ENCODE results near the gene OPN5.
A peak's percentile ranks its signal among the peaks of the same experiment; 100 is the strongest.
"Not testable (repeated sequence)": the region's sequence is repeated elsewhere in the genome, so short reads cannot be mapped to it uniquely, and the experiment has no call there.

The OPN5 gene, protein sequence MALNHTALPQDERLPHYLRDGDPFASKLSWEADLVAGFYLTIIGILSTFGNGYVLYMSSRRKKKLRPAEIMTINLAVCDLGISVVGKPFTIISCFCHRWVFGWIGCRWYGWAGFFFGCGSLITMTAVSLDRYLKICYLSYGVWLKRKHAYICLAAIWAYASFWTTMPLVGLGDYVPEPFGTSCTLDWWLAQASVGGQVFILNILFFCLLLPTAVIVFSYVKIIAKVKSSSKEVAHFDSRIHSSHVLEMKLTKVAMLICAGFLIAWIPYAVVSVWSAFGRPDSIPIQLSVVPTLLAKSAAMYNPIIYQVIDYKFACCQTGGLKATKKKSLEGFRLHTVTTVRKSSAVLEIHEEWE

DNA sequence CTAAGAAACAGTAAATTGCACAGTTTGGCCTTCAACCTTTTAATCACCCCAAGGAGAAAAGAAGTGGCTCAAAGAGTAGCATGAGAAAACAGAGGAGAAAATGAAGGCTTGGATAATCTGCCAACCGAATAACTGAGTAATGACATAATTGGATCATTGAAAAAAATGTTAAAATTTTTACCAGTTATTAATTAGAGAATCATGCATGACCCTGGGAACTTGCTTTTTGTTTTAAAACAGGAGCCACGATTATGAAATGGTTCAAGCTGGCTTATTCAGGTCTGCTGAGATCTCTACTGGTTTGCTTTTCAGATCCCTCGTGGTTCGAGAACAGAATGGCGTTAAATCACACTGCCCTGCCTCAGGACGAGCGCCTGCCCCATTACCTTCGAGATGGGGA is at the start of gene OPN5:
OPN5 (plus strand) TSS at position 301 of the 400 bp plus-strand sequence; CDS start at position 336, 35 bp downstream.
- DNase-seq (ENCODE audit: low read depth), result no peak

DNA sequence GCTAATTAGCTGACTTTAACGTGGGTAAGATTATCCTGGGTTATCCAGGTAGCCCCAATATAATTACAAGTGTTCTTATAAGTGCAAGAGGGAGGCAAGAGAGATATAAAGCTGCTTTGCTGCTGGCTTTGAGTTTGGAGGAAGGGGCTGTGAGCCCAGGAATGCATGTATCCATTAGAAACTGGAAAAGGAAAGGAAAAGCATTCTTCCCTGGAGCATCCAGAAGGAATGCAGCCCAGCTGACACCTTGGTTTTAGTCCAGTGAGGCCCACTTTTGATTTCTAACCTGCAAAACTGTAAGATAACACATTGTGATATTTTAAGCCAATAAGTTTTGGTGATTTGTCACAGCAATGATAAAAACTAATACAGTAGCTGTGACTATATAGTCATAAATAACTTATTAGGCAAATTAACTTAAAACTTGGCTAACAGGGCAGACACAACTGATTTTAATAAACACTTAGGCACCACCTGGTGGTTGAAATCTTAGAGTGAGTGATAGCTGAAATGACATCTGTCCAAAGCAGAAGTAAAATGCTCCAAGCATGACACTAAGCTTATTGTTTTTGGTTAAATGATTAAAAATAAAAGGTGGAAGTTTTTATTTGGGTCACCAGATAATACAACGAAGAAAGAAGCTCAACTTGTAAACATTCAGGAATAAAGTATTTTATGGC is 47.8 kb upstream of the OPN5 start:
- no peak for DNase-seq (ENCODE audit: low read depth)

DNA sequence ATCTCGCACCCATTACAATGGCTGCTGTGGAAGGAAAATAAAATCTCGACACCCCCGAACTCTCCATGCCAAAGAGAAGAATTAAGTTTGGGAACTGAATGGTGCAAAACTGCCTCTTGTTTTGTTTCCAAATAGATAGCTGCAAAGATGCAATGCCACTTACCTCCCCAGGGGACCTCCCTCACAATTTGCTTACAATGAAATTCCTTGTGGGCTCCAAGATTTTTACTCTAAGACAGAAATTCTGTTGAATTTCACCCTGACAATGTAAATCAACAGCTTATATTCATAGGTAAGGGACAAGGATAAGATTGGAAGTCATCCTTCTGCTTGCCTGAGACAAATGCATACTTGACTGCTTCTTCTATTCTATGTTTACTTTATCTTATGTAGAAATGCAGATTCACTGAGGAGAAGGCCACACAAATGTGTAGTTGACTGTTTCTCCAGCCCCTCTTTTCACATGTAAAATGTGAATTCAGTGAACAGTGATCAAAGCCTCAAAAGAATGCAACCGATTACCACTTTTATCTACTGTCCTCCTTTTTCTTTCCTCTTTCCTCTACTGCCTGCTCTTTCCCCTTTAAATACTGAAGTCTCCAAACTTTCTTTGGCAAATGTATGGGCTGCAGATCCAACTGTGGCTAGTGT is 46.9 kb upstream of the OPN5 start:
- DNase-seq (ENCODE audit: low read depth), result no peak

DNA sequence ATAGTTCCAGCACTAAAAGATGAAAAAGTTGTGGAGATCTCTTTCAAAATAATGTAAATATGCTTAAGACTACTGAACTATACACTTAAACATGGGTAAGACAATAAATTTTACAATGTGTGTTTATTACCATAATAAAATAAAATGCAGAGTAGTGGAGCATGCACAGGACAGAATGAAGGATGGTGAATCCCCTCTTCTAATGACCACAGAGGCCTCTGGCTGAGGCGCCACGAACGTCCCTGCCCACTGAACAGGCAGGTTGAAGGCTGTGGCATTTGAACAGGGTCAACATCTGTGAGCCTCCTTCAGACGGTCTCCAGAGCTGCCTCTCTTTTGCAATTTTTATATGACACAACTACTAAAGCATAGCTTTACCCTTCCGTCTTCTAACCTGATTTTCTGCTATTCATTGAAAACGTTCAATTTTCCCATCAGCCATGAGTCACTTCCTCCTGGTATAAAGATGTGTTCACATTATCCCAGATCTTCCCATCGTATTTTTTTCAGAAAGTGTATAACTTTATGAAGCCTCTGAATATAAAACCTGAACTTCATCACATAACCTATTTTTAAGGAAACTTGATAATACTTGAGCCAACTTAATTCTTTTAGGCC is 45.6 kb upstream of the OPN5 start:
- DNase-seq (ENCODE audit: low read depth), result no peak

DNA sequence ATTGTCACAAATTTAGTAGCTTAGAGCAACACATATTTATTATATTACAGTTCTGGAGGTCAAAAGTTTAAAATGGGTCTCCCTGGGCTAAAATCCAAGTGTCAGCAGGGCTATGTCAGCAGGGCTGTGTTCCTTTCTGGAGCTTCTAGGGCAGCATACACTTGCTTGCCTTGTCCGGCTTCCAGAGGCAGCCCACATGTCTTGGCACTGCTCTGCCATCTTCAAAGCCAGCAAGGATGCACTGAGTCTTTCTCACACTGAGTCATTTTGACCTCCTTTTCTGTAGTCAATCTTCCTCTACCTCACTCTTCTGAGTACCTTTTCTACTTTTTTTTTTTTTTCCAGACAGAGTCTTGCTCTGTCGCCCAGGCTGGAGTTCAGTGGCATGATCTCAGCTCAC is 44.4 kb upstream of the OPN5 start:
- DNase-seq (ENCODE audit: low read depth), result no peak

DNA sequence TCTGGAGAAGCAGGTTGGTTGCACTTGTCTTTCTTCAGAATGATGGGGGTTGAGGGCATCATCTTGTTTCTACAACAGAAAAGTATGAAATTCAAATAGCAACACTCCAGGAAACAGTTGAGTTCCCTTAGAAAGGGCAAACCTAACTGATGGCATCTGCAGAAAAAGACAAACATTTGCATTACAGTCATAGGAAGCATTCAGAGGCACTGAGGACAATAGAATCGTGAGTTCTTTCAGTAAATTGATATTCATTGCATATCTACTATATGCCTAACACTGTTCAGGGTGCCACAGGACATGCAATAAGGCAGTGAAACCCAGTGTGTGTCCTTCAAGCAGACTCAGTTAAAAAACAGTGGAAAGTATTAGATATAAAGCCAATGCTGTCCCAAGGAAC is 41.1 kb upstream of the OPN5 start:
- no peak for DNase-seq (ENCODE audit: low read depth)

DNA sequence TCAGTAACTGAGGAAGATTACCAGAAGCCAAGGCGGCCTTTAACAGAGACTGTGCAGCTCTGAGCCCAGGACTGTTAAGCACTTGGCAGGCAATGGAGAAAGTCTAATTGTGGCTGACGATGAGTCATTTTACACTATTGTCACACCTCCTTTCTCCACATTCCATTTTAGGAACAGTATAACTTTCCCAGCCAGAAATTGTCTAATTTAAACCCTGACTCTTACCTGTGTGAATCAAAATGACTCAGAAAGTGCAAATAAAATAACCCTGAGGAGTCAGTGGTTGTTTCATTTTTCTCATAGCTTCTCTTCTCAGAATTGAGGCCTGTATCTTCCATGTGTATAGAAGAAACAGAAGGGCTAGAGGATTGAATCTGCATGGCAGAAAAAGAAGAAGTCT is 40.0 kb upstream of the OPN5 start:
- no peak for DNase-seq (ENCODE audit: low read depth)

DNA sequence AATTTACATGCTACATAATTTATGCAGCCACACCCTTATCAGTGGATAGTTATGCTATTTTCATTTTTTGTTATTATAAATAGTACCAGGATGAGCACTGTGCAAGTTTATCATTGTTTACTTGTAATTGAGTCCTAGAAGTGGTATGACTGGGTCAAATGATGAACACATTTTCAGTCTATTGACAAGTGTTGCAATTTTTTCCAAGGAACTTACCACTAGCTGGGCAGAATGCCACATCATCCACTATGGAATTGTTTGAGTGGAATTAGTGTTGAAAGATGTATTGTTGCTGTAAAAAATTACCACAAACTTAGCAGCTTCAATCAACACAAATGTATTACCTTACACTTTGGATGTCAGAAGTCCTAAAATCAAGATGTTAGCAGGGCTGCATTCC is 38.1 kb upstream of the OPN5 start:
- DNase-seq (ENCODE audit: low read depth), result peak; percentile 36

DNA sequence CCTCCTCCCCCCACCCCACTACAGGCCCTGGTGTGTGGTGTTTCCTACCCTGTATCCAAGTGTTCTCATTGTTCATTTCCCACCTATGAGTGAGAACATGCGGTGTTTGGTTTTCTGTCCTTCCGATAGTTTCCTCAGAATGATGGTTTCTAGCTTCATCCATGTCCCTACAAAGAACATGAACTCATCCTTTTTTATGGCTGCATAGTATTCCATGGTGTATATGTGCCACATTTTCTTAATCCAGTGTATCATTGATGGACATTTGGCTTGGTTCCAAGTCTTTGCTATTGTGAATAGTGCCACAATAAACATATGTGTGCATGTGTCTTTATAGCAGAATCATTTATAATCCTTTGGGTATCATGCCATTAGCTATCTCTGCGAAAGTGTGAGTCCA is 36.6 kb upstream of the OPN5 start:
- DNase-seq (ENCODE audit: low read depth), result not testable (repeated sequence)

DNA sequence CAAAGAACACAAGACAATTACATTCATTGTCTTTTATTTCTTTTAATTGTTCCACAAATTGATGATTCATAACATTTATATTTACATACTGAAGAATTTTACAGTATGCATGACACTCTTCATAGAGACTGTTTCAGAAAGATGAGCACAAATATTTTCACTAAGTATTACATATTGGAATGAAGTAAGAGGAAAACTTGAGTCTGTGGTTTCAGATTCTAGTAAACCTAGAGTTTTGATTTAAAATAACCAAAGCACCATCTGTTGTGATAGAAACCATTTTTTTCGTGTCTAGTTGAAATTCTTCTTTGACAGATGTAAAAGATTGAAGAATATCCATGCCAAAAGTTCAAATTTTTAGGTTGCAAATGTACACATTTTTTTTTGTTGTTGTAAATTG is 32.1 kb upstream of the OPN5 start:
- DNase-seq (ENCODE audit: low read depth), result no peak

DNA sequence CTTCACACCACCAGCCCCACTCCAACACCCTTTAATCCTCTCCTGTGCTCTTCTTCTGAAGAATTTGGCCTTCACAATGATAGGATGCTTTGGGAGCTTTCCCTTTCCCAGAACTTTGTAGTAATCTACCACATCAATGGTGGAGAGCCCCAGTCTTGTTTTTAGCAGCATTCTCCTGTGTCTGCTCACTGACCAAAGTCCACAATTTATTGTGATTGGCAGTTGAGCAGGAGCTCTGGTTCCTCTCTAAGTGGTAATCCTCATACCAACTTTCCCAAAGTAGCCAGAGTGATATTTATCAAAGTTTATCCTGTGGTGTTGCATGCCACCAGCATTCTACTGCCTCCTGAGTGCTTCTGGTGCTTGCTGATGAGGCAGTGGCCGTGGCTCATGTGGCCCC is 29.0 kb upstream of the OPN5 start:
- DNase-seq (ENCODE audit: low read depth), result no peak

DNA sequence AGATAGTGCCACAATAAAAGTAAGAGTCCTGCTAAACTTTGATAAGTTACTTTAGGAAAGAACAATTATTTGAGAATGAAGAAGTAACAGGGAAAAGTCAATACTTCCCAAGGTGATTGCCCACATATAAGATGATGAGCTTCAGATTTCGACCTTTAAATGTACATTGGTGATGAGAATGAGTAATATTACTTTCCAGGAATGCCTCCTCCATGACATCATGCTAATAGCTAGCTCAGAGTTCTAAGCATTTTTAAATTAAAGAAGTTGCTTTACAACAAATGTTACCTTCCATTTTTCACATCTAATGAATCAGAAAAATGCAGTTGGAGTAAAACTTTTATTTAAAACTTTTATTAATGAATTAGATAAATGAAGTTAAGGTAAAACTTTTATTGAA is 22.5 kb upstream of the OPN5 start:
- DNase-seq (ENCODE audit: low read depth), result no peak

DNA sequence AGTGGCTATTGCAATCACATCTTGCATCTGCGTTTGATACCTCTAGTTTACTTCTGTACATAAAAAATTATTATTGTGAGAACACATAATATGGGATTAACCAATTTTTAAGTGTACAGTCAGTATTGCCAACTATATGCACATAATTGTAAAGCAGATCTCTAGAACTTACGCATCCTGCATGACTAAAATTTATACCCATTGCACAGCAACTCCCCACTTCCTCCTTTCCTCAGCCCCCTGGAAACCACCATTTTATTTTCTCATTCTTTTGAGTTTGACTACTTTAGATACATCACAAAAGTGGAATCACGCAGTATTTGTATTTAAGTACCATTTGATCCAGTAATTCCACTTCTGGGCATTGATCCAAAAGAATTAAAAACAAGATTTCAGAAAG is 19.3 kb upstream of the OPN5 start:
- no peak for DNase-seq (ENCODE audit: low read depth)

DNA sequence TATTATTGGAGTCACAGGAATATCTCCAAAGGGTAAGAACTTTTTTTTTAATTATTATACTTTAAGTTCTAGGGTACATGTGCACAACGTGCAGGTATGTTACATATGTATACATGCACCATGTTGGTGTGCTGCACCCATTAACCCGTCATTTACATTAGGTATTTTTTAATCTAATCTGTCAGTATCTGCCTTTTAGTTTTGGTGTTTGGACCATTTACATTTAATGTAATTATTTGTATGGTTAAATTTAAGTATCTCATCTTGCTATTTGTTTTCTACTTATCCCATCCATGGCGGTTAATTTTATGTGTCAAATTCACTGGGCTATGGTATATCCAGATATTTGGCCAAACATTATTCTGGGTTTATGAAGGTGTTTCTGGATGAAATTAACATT is 15.4 kb upstream of the OPN5 start:
- DNase-seq (ENCODE audit: low read depth), result no peak

DNA sequence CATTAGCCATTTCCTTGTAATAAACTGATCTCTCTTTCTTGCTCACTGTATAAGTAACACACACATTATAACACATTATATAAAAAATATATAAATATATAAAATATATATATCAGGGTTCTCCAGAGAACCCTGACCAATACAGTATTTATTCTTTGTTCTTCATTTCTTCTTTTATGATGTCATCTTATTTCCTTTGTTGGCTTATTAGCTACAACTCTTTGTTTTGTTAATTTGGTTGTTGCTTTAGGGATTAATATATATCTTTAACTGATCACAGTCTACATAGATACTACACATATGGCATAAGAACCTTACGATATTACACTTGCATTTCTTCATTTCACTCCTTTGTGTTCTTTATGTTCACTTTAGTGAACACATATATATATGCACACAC is 14.7 kb upstream of the OPN5 start:
- no peak for DNase-seq (ENCODE audit: low read depth)

DNA sequence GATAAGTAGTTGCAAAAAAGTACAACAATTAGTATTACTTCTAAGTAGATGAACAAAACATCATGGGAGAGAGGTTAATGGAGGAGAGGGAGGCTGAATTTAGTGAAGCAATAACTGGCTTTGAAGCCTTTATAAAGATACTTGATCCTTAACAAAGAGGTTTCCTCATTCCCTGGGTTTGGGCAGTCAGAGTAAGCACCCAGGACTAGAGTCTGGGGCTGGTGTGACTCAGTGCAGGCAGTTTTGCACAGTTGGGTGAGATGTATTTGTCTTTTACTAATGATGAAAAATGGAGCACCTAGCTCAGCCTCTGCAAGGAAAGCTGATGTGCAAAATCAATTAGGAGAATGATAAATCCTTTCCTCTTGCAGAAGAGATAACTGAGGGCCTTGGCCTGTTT is 11.8 kb upstream of the OPN5 start:
- DNase-seq (ENCODE audit: low read depth), result no peak

DNA sequence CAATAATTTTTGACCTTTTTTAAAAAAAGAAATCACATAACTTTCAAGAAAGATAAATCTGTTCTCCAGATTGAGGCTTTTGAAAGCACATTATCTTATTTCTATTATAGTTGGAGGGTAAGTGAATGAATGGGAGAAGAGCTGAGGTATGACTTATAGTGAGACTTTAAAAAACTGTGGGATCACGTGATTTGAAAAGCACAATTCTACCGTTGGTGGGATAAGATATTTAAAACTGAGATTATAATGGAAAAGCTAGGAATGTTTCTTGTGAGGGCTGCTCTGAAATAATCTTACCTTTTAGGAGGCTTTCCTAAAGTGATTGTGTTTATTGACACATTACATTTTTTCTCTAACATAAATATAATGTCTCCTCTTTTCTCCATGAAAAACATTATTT is 9.5 kb upstream of the OPN5 start:
- no peak for DNase-seq (ENCODE audit: low read depth)

DNA sequence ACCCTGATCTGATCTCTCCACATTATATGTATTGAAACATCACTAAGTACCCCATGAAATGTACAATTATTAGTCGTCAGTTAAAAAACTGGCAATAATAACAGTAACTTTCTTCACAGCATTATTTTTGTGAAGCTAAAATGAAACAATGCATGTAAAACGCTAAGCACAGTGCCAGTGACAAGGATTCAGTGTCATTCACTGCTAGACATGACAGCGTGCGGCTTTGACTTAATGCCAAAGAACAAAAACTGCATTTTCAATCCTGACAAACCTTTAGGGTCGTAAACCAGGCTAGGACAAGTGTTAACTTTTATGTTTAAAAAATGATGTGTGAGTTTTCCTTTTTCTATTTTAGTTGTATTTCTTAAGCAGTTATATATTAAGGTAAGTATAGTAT is 8.8 kb upstream of the OPN5 start:
- DNase-seq (ENCODE audit: low read depth), result no peak

DNA sequence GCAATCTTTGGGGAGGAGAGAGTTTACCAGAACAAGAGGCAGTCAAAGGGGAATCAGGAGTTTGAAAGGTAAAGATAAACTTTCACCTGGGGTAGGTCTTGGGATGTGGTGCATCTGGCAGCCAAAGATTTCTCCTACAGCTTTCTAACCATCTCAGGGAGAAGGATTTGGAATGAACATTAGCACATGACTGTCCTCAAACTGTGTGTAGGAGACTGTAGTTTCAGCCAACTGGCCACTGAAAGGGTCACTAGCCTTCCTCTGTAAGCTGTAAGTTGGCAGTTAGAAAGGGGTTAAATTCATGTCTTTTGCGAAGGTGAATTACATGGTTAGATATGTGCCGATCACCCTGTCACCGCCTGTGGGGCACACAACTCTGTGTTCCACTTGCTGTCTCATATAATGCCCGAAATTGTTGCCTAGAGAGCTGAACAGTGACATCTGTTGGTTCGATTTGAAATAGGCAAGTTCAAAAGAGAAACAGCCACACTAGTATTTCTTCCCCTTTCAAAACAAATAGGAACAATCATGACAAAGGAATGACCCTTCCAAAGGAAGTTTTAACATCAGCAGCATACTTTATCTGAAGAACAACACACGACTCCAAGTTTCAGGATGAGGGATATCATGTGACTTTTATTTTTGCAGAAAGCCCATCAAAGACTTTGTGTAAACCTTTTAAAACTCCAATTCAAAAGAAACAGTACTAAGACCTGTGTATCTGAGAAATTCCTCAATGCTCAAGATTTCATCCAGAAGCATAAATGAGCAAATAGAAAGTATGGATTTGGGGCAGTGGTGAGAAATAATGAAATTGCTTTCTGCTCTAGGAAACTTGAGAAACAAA is 1.1 kb upstream of the OPN5 start:
- peak; percentile 64 for DNase-seq (ENCODE audit: low read depth)

DNA sequence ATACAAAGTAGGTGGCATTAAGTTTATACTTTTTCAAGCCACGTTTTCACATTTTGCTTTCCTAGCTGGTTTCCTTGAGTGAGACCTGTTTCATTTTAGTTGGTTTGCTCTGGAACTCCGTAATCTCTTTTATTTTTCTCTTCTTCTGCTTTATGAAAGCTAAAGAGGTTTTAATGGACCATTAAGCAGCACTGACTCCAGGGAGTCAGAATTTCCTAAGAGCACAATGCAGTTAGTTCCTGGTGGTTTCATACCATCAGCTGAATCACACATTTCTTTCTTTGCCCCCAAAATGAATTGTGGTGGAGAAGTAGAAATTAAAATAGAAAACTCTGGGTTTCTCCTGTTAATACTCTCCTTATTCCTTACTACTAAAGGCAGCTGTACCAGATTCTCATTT is 3.4 kb downstream of the OPN5 start:
- no peak for DNase-seq (ENCODE audit: low read depth)

DNA sequence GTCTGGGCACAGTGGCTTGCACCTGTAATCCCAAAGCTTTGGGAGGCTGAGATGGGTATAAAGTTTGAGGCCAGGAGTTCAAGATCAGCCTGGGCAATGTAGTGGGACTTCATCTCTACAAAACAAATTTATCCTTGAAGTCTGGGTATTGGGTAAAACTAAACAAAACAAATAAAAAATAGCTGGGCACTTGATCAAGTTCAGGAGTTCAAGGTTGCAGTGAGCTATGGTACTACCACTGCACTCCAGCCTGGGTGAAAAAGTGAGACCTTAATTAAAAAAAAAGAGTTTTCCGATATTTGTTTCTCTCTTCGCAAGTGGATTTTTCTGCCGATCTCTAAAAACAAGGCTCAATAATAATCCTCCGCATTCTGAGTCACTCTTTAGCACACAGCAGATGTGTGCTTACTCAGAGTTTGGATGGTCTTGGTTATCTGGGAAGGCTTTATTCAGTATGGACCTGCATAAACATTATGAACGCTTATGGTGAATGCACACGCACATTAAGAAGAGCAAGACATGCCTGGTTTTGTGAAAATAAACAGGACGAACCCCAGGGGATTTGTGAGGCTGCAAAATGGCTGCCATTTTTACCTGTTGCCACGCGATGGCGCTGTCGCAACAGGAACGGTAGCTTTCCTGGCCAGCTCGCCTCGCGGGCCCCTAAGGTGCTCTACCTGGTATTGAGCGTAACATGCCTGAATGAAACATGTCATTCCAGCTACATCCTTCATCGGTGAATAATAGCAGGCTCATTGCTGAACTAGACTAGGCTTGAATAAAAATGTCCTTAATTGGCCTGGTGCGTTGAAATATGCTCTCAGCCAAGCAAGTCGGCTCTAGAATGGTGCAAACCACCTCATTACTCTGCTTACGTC is 6.0 kb downstream of the OPN5 start:
- peak; percentile 16 for DNase-seq (ENCODE audit: low read depth)

All from stromal cell of bone marrow (primary cell).